Neural progenitor cell (in vitro differentiated cells): ENCODE measurements around the gene OLIG2.

Source experiments
- CTCF ChIP-seq: fragments of 200-600 bp; sonication (generic); IDR thresholded peaks from 2 replicates; pipeline ENCODE4 v1.5.1; 2017; ENCODE audit warnings: antibody characterized with exemption, mild to moderate bottlenecking
- EZH2 ChIP-seq: fragments of 200-600 bp; sonication (generic); IDR thresholded peaks from 2 replicates; pipeline ENCODE4 v1.6.1; 2017; ENCODE audit warnings: antibody characterized with exemption, mild to moderate bottlenecking, moderate library complexity

- no peak for TF ChIP-seq CTCF
- TF ChIP-seq EZH2 = no peak
Observed at GRCh38 chr21:33010931-33011330, 14.8 kb upstream of the OLIG2 start.
